DMS 273 (cell line): ENCODE results near the gene ALG2.

Experiments
- DNase-seq: peaks from one replicate; lab custom pipeline; 2025; ENCODE audit not compliant: unreplicated experiment; lab: John Stamatoyannopoulos, UW

The ALG2 gene, protein sequence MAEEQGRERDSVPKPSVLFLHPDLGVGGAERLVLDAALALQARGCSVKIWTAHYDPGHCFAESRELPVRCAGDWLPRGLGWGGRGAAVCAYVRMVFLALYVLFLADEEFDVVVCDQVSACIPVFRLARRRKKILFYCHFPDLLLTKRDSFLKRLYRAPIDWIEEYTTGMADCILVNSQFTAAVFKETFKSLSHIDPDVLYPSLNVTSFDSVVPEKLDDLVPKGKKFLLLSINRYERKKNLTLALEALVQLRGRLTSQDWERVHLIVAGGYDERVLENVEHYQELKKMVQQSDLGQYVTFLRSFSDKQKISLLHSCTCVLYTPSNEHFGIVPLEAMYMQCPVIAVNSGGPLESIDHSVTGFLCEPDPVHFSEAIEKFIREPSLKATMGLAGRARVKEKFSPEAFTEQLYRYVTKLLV

DNA sequence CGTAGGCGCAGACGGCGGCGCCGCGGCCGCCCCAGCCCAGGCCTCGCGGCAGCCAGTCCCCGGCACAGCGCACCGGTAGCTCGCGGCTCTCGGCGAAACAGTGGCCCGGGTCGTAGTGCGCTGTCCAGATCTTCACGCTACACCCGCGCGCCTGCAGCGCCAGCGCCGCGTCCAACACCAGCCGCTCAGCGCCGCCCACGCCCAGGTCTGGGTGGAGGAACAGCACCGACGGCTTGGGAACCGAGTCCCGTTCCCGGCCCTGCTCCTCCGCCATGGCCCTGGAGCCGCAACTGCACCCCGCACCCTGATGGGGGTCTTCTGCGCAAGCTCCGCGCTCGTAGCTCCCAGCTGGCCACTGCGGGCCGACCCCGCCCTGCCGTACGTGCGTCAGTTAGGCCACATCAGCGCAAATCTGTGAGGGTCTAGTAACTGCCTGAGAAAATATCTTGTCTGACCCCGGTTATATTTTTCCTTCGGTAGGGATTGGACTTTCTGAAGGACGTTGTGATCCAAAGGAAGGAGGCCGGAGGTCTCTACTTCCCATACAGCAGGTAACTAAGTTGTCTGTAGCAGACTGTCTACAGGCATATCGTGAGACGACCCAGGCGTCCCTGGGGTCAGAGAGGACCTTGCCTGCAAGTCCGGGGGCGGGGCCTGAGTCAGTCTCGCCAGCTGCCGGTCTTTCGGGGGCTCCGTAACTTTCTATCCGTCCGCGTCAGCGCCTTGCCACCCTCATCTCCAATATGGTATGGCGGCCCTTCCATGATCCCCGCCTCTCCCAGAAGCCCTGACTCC is at the start of gene ALG2, which contains the start of gene SEC61B:
ALG2 (minus strand) TSS at position 322 of the 795 bp plus-strand sequence; CDS start at position 274, 48 bp downstream.
SEC61B (plus strand) TSS at position 662 of the 795 bp plus-strand sequence; CDS start at position 744, 82 bp downstream.
- peak; percentile 97 for DNase-seq

- no peak for DNase-seq
Observed at GRCh38 chr9:99270491-99270890, 48.7 kb upstream of the ALG2 start.

DNA sequence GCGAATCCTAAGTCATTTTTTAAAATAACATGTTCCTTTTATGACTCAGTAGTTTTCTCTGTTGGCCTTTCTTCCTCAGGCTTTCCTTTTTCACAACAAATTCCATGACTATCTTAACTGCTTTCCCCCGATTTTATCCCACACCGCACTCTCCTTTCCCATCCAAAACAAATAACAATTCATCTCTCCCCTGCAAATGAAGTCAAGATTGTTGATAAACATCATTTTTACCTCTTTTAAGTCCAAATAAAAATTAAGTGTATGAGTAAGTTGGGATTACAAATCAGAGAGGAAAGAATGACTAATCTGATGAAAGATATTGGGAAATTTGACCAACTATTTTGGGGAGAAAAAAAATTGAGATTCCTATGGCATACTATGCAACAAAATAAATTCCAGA is 47.7 kb upstream of the ALG2 start:
- DNase-seq = no peak

DNA sequence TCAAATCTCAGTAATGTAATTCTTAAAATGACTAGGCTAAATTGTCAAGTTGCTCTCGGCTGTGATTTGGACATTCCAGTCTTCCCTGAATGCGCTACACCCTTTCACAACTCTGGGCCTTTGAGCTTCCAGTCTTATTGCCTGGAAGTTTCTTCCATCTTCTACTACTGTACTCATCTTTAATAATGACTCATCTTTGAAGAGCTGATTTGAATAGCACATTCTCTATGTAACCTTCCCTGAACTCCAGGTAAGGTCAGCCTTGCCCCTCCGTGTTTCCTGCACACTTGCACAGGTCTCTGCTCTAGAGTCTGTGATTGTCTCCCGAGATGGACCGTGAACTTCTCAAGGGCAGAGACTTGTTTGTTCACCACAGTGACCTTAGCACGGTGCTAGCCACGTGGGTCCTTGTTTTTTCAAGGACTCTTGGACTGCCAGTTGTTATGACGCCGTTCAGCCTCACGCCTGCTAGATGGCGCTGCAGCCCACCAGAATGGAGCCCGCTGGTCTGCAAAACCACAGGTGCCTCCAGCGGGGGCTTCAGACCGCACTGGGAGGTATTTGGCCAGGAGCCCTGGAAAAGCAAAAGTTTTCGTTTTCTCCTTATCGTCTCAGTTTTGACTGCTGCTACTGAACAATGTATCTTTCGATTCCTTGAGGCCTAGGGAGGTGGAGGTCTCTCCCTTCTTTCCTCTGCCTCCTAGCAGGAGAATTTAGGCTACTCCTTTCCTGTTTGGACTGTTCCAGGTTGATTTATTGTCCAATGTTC is 44.7 kb upstream of the ALG2 start:
- peak; percentile 86 for DNase-seq

DNA sequence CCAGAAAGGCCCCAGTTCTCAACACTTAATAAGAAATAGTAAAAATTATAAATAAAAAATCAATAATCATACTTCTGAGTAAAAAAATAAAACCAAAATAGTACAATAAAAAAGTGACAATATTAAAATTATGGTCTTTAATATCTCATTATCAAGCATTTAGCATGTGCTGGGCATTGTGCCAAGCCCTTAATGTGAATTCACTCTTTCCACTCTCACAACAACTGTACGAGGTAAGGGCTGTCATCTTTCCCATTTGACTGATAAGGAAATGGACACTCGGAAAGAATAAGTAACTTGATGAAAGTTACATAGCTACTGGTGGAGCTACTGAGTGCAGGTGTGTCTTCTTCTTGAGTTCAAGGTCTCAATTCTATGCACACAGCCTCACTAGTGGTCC is 43.9 kb upstream of the ALG2 start:
- no peak for DNase-seq

- DNase-seq = peak; percentile 49
Observed at GRCh38 chr9:99264070-99264680, 42.4 kb upstream of the ALG2 start.

GRCh38 chr9:99262949-99263418 is 41.2 kb upstream of the ALG2 start:
- no peak for DNase-seq

DNA sequence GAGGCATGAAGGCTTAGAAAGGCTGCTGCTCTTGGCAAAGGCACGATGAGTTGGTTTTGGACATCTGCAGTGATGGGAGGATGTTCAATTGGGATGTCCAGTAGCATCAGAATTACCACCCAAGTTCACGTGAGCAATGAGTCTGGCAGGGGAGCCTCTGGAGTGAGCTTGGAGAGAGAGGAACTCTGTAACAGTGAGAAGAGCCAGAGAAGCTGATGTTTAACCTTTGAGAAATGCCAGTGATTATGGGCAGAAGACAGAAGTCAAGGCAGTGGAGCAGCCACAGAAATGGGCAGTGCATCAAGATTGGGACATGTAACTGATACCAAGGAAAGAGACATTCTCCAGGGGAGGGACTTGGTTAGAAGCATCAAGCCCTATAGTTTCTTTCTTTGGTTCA is 40.2 kb upstream of the ALG2 start:
- no peak for DNase-seq

GRCh38 chr9:99259231-99259918 is 37.6 kb upstream of the ALG2 start:
- peak; percentile 20 for DNase-seq

DNA sequence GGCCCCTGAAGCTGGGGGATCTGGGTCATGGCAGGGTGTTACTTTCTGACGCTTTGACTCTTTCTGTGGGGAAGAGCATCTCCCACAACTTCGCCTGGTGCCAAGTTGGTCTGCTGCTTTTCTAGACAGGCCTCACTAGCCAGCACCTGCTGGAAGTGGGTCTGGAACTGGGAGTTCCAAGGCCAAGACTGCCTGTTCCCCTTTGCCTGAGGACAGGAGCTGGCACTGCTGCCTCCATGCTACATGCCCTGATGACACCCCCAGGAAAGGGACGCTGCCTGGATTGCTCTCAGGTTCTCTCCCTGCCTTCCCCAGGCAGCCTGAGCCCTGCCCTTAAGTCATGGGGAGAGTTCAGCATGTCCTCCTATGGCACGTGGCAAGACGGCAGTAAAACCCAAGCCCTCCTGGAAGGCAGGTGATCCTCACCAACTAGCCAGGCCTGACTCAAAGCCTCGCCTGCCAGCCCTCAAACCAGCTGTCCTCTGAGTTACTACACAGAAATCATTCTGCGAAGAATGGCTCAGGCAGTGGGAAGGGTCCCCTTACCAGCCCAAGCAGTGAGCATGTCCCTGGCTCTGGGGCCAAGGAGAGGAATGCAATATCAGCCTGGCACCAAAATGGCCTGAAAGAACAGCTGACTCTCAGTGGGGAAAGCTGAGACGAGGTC is 36.1 kb upstream of the ALG2 start:
- DNase-seq = no peak

GRCh38 chr9:99255651-99256050 is 33.9 kb upstream of the ALG2 start:
- DNase-seq = no peak

- no peak for DNase-seq
Observed at GRCh38 chr9:99253772-99254431, 32.2 kb upstream of the ALG2 start.

DNA sequence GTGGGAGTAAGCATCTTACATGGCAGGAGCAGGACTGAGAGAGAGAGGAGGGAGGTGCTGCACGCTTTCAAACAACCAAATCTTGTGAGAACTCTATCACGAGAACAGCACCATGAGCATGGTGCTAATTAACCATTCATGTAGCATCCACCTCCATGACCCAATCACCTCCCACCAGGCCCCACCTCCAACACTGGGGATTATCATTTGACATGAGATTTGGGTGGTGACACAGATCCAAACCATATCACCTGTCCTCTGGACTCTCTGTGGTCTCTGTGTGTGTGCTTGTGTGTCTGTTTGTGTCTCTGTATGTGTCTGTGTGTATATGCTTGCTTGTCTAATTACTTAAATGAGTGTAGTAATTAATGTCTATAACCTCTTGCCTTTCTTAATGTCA is 31.4 kb upstream of the ALG2 start:
- no peak for DNase-seq

DNA sequence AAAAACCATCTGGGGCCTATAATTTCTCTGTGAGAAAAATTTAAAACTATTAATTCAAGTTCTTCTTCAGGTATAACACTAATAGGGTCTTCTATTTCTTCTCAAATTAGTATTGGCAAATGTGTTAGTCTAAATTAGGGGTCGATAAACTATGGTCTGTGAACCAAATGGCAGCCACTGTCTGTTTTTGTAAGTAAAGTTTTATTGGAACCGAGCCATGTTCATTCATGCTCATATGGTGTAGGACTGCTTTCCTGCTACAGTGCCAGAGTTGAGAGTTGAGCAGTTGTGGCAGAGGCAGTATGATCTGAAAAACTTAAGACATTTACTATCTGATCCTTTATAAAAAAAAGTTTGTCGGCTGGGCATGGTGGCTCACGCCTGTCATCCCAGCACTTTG is 29.4 kb upstream of the ALG2 start:
- DNase-seq = no peak

- no peak for DNase-seq
Observed at GRCh38 chr9:99249619-99250018, 27.9 kb upstream of the ALG2 start.

GRCh38 chr9:99244344-99245260 is 22.9 kb upstream of the ALG2 start:
- no peak for DNase-seq

- DNase-seq = no peak
Observed at GRCh38 chr9:99241106-99241505, 19.4 kb upstream of the ALG2 start.
